Erythroblast (primary cell): ENCODE results near the gene MYOCD.
"Not testable (repeated sequence)": the region's sequence is repeated elsewhere in the genome, so short reads cannot be mapped to it uniquely, and the experiment has no call there.

Source experiments
- DNase-seq, 2 experiments: peaks; one replicate each; lab custom pipeline; 2025; lab: John Stamatoyannopoulos, UW
- GATA1 ChIP-seq: IDR thresholded peaks from 2 replicates; pipeline ENCODE4 v1.6.1; 2011; ENCODE audit warnings: low read depth, mild to moderate bottlenecking, control low read depth, low read length, moderate library complexity
- POLR2A ChIP-seq: IDR thresholded peaks from 2 replicates; pipeline ENCODE4 v1.6.1; 2011; ENCODE audit warnings: mild to moderate bottlenecking, low read length

MYOCD gene

DNA sequence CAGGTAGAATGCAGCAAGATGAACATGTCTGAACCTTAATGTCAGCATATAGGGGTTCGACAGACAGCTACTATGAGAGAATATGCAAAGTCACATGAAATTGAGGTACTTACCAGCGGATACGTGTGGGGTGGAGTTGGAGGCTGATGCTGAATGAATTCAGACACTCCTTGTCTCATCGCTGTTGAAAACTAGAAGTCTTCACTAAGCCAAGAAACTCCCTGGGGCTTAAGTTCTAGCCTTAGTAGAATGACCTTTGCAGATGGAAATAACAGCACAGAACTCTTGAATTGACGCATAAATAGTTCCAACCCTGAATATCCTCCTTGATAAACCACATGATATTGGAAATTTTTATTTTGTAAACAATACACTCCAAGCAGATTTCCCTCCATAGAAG, 32.9 kb upstream of the MYOCD start:
- TF ChIP-seq POLR2A: no peak
- no peak for TF ChIP-seq GATA1
- no peak for DNase-seq

DNA sequence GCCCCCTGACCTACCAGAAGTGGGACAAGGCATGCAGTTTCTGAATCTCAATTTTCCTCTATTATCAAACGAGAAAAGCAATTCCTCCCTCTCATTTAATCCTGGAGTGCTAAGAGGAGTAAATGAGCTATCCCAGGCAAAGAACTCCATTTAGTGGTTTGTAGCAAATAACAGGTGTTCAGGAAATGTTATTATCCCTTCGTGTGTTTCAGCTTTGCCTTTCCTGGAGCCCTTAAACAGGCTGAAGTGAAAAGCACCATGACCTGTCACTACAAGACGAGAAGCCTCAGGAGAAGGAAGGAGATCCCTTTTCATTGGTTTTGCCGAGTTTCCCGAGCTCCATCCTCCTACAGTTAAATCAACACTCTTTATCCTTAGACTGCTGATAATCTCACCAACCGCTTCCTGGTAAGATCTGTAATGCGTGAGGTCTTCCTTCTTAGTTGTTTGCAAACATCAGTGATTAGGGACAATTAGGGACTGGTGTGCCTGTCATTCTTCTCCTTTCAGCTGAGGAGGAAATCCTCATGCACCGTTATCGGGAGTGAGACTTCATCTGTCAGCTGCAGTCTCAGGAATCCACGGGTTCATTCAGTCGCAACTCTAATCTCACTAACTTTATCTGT, 30.8 kb upstream of the MYOCD start:
- DNase-seq: no peak
- no peak for TF ChIP-seq POLR2A
- TF ChIP-seq GATA1: no peak

DNA sequence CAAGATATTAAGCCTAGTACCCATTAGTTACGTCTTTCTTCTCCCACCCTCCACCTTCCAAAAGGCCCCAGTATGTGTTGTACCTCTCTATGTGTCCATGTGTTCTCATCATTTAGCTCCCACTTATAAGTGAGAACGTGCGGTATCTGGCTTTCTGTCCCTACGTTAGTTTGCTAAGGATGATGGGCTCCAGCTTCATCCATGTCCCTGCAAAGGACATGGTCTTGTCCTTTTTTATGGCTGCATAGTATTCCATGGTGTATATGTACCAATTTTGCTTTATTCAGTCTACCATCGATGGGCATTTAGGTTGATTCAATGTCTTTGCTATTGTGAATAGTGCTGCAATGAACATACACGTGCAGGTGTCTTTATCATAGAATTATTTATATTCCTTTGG, 29.7 kb upstream of the MYOCD start:
- not testable (repeated sequence) for DNase-seq

DNA sequence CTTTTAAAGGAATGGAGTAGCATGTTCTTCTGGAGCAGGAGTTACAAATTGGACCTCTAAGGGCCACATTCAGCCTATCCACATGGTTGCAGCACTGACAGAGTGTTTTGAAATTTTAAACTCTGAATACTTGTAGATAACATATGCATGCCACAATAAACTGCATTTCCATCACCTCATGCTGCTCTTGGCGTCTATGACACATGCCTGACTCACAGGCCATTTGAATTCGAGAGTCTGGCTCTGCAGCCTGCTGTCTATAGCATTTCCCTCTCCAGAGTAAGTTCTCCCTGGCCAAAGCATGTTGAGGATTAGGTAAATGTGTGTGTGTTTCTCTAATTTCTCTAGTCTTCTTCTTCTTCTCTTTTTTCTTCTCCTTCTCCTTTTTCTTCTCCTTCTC, 28.7 kb upstream of the MYOCD start:
- DNase-seq: no peak
- TF ChIP-seq GATA1: no peak
- no peak for TF ChIP-seq POLR2A

DNA sequence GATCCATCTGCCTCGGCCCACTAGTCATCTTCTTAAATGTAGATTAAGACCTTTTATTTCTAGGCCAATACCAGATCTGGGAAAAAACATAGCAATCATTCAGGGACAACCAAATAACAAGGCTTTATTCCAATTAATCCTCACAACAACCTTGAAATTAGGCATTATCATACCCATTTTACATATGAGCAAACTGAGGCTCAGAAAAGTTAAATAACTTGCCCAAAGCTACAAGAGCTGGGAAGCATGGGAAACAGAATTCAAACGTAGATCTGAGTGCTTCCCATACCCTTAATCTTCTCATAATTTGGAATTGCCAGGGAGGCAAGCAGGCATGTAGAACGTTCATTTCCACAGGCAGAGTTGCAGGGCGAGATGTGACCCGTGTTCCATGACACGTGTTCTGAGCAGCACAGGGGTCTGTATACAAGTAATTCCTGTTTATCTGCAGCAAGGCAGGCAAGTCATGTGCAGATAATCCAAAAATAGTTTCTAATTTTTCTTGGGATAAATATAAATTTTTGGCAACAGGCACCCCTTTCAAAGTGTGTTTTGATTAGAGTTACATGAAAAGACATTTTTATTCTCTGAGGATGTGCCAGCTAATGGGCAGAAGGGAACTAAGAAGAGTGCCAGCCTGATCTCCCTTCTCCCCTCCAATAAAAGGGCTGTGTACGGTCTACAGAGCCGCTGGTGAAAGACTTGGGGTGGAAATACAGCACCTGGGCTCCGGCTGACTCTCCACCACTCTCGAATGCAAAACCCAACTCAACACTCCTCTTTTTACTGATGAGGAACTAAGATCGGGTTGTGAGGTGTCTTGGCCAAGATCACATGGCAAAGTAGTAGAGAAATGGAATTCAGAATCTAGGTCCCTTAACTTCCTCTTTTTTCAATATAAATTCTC, 27.7 kb upstream of the MYOCD start:
- no peak for DNase-seq
- TF ChIP-seq GATA1: no peak

DNA sequence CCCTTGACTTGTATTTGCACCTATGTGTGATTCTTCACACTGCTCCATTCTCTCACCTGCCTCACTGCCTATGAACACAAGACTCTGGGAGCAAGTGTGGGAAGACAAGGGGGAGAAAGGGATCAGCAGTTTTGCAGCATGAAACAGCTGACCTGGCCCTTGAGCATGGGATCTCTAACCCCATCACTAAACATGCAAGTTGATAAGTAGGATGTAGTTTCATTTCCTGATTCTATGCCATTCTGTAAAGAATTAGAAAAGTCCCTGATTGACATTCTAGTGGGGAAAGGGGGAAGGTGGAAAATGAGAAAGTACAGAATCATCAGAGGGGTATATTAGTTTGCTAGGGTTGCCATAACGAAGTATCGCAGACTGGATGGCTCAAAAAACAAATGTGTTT, 25.3 kb upstream of the MYOCD start:
- no peak for DNase-seq
- no peak for TF ChIP-seq POLR2A
- TF ChIP-seq GATA1: no peak

DNA sequence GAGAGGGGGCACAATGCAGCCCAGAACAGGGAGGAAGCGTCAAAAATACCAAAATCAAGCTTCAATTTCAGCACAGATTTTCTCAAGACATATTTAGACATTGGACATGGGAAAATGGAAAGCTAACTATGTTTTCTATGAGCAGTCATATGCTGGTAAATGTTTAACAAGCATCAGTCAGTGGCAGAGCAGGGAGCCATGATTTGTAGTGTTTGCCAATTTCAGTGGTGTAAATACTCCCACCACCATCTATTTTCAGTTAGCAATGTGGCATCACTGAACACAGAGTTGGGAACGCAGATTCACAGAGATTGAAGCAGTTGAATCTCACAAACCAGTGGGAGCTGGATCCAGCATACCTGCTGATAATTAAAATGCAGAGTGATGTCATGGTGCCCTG, 24.6 kb upstream of the MYOCD start:
- TF ChIP-seq GATA1: no peak
- no peak for TF ChIP-seq POLR2A
- no peak for DNase-seq

DNA sequence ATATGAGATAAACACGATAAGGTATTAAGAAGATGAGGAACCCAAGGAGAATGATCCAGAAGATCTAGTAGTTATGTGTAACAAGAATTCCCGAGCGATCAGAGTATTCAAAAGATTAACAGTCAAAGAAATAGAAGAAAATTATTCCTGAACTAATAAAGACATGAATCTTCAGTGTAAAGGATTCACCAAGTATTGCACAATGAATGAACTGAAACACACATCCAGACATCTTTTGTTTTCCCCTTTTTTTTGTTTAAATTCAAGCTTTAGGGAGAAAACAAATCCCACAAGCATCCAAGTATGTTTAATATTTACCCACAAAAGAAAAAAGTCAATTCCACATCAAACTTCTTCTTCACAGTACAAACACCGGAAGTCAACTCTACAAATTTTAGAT, 23.7 kb upstream of the MYOCD start:
- no peak for DNase-seq
- TF ChIP-seq POLR2A (no peak), GATA1 (no peak)

DNA sequence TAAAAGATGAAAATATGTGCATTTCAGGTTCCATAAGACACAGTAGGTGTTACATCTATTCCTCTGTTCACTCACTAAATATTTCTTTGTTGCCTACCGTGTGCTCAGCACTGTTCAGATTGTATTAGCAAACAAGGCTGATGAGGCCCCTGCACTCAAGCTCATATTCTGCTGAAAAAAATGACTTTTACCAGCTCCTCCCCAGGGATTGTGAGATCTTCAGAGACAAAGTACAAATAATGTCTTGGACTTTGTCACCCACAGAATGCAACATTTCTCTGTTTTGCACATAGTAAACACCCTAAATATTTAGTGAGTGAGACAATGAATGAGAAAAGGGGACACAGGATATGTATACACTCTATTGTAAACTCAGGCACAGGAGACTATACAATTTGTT, 21.9 kb upstream of the MYOCD start:
- TF ChIP-seq POLR2A (no peak), GATA1 (no peak)
- no peak for DNase-seq

DNA sequence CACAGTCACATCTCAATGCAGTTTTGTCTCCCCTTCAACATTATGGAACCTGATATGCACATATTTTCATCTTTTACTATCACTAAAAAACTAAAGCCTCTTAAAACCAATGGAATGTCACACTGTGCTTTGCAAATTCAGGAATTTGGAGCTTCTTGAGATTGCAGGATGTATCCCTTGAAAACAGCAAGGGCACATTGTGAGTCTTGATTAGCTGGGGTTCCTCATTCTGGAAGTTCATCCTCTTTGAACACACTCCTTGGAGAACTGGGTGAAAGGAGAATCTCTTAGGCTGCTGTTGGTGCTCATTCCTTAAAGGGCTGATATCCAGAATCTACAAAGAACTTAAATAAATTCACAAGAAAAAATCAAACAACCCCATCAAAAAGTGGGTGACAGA, 21.1 kb upstream of the MYOCD start:
- no peak for TF ChIP-seq POLR2A
- no peak for TF ChIP-seq GATA1
- DNase-seq: no peak

DNA sequence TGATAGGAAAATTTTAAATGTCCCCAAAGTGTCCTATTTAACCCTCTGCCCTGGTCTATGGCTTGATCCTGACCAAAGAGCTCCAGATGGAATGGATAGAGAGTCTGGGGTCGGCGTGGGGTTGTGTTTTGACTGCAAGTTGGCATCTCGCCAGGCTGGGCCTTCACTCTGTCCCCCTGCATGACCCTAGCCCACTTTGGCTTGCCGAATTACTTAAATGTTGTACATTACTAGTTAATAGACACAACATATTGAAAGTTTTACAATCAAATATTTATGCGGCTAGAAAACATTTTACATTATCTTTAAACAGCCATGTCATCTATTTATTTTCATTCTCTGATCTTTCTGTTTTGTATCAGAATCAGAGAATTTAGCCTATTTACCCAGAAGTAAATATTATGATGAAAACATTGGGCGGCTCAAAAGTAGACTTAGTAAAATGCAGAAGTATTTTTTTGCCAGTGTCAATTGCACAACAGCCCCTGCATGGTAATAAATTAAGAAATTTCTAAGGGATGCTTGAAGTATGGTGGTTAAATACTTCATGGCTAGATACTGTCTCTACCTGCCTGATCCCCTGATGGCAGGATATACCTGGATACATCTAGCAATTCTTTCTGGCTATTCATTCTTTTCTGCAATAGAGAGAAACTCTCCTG, 18.8 kb upstream of the MYOCD start:
- no peak for DNase-seq
- no peak for TF ChIP-seq GATA1
- TF ChIP-seq POLR2A: no peak

DNA sequence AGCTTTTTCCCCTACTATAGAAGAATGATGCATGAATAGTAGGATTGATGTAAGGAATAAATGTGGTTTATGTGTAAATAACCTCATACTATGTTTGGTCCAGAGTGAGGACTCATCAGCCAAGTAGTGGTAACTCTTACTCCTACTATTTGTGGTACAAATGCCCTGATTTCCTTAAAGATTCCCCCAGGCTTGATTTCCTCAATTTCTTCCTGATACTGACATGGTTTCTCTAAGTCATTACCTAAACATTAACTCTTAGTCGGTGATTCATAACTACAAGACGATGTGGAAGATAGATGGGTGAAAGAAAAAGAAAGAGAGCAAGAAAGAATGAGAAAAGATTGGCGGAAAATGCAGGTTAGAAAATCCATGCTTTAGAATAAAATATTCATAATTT, 17.2 kb upstream of the MYOCD start:
- no peak for DNase-seq
- TF ChIP-seq POLR2A (no peak), GATA1 (no peak)

DNA sequence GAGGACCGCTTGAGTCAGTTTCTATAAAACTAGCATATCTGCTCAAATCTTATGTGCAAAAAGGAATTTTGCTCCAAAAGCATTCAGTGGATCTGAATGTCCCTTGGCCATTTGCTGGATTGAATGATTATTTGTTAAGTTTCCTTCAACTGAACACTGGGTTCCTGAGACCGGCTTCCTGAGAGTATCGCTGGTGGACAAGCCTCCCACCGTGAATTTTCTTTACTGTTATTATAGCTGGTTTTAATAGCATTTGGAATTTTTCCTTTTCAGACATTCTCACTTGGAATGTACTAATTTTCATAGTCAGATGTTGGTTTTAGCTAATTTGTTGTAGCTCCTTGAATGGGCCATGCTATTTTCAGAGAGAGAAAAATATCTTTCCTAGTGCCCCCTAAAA, 9.8 kb upstream of the MYOCD start:
- TF ChIP-seq POLR2A (no peak), GATA1 (no peak)

DNA sequence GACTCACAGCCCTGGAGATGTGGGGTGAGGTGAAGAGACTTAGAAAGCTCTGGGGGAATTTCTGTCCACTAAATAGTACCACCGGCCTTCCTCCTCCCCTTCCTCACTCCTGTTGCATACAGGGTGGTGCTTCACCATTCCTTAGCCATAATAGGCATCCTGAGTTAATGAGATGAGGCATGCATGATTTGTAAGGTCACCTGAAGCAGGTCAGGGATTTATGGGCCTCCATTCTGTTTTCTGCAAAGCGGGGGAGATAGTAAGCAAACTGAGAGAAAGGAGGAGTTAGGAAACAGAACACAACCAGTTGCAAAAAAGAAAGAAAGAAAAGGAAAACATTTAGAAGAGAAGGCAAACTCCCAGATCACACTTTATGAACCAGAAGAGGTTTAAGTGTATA, 9.3 kb upstream of the MYOCD start:
- TF ChIP-seq POLR2A (no peak), GATA1 (no peak)
- DNase-seq: no peak

More for the DNA sequence above, 9.8 kb upstream of the MYOCD start:
- DNase-seq: no peak
